OCI-LY3 (cell line): ENCODE measurements around the gene FKBP7.
A peak's percentile ranks its signal among the peaks of the same experiment; 100 is the strongest.

Experiments used
- H2AFZ ChIP-seq: fragments of 200-600, 300-600 bp; shearing (Covaris generic); 2 replicates; pipeline ENCODE4 v1.6.0; 2014; ENCODE audit warnings: antibody characterized with exemption, low read depth, low read length
- H3K27ac ChIP-seq: fragments of 200-600, 300-600 bp; sonication (generic); 2 replicates; pipeline ENCODE4 v1.5.1; 2014; ENCODE audit warnings: mild to moderate bottlenecking, low read length, moderate library complexity, mixed read lengths
- H3K27me3 ChIP-seq: fragments of 200-600, 300-600 bp; sonication (generic); 2 replicates; pipeline ENCODE4 v1.6.1; 2014; ENCODE audit warnings: low read depth, low read length, mixed read lengths
- H3K36me3 ChIP-seq: fragments of 200-600, 300-600 bp; sonication (generic); replicated peaks from 2 replicates; pipeline ENCODE3; 2014; ENCODE audit warnings: low read depth, low read length, mixed read lengths
- H3K4me1 ChIP-seq: fragments of 300-600, 200-600 bp; sonication (generic); 2 replicates; pipeline ENCODE4 v1.6.1; 2014; ENCODE audit warnings: low read length, mixed read lengths
- H3K4me2 ChIP-seq: fragments of 200-600, 300-600 bp; sonication (generic); 2 replicates; pipeline ENCODE4 v1.6.1; 2014; ENCODE audit warnings: low read length, mixed read lengths
- H3K4me3 ChIP-seq: fragments of 300-600, 200-600 bp; sonication (generic); 2 replicates; pipeline ENCODE4 v1.5.1; 2014; ENCODE audit warnings: antibody characterized with exemption, mild to moderate bottlenecking, low read length, moderate library complexity
- H3K79me2 ChIP-seq: fragments of 300-600, 200-600 bp; shearing (Covaris generic); 2 replicates; pipeline ENCODE4 v1.6.1; 2014; ENCODE audit warnings: mild to moderate bottlenecking, low read length, mixed read lengths
- H3K9ac ChIP-seq: fragments of 300-600, 200-600 bp; shearing (Covaris generic); 2 replicates; pipeline ENCODE4 v1.6.0; 2014; ENCODE audit warnings: mild to moderate bottlenecking, low read length, moderate library complexity
- H3K9me3 ChIP-seq: fragments of 200-600, 300-600 bp; shearing (Covaris generic); 2 replicates; pipeline ENCODE4 v1.6.1; 2014; ENCODE audit warnings: low read length, mixed read lengths; ENCODE audit not compliant: insufficient read depth
- H4K20me1 ChIP-seq: fragments of 200-600, 300-600 bp; sonication (generic); 2 replicates; pipeline ENCODE4 v1.6.1; 2016; ENCODE audit warnings: low read length, mixed read lengths; ENCODE audit not compliant: insufficient read depth
- CTCF ChIP-seq: fragments of 200-600, 300-600 bp; sonication (generic); IDR thresholded peaks from 2 replicates; pipeline ENCODE4 v1.5.1; 2014; ENCODE audit warnings: antibody characterized with exemption, low read length, low read depth
- EZH2phosphoT487 ChIP-seq: fragments of 200-600 bp; shearing (Covaris generic); IDR thresholded peaks from 2 replicates; pipeline ENCODE4 v1.6.1; 2018; ENCODE audit warnings: antibody characterized with exemption, mixed run types, low read depth

FKBP7 gene

GRCh38 chr2:178414266-178415247 lies 63.8 kb downstream of the FKBP7 start:
- Histone ChIP-seq H3K27ac (peak overlapping the region; percentile 64), H3K27me3 (no peaks in the 10 kb centered on the region), H3K79me2 (no peaks in the 10 kb centered on the region), H3K9ac (peak overlapping the region; percentile 82), H3K4me1 (peaks cover 9% of the 10 kb centered on the region; the same call in 1 of the 2 replicates), H2AFZ (peak overlapping the region; percentile 85), H3K36me3 (no peaks in the 10 kb centered on the region), H3K4me2 (peak overlapping the region; percentile 82), H4K20me1 (no peaks in the 10 kb centered on the region), H3K9me3 (no peaks in the 10 kb centered on the region), H3K4me3 (peak overlapping the region; percentile 90)
- TF ChIP-seq EZH2phosphoT487 (no peak), CTCF (peak; percentile 90)
